Measurements from ENCODE around the gene PCID2. TPM values are rescaled to one million over a fixed set of nuclear protein-coding genes. Genes with fewer than 3 reads are reported as not detected.

PCID2 gene
- total RNA-seq, 1 donor, result 48.5 TPM

DNA sequence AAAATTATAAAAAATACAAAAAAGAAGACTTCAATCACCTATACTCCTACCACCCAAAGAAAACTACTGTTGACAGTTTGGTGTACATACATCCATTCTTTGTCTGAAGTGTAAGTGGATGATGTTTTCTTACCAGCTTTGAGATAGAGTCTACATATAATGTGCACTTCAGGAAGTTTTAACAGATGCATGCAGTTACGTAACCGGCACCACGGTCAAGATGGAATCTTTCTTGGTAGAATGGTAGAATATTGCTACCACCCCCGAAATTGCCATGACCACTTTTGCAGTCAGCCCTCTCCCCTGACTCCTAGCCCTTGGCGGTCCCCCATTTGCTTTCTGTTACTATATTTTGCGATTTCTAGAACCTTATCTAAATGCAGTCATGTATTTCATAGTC lies 2.4 kb upstream of the PCID2 start:
- H3K27ac ChIP-seq (ENCODE audit: low read depth, low read length), result peak overlapping the region; percentile 67
- peaks cover 90% of the 10 kb centered on the region for H3K79me2 ChIP-seq (ENCODE audit: insufficient read depth, low read length)
- H3K9me3 ChIP-seq (ENCODE audit: low read depth, low read length), result no peaks in the 10 kb centered on the region
- H3K36me3 ChIP-seq (ENCODE audit: insufficient read depth, low read length), result peaks cover 5% of the 10 kb centered on the region
- no peak overlapping the region for H2AFZ ChIP-seq (ENCODE audit: low read length)
- peaks cover 28% of the 10 kb centered on the region for H3K4me1 ChIP-seq (ENCODE audit: insufficient read depth, low read length)
- DNase-seq (ENCODE audit: insufficient read length, low spot score, missing footprints), result no peak
- peak overlapping the region; percentile 94 for H3K4me2 ChIP-seq (ENCODE audit: insufficient read depth, low read length)
- H3K4me3 ChIP-seq (ENCODE audit: insufficient read depth, low read length), result peak overlapping the region; percentile 94
- H3K27me3 ChIP-seq (ENCODE audit: insufficient read depth, low read length), result no peaks in the 10 kb centered on the region
- peaks cover 50% of the 10 kb centered on the region for H4K20me1 ChIP-seq (ENCODE audit: insufficient read depth, low read length)
- TF ChIP-seq, protein P1, sequence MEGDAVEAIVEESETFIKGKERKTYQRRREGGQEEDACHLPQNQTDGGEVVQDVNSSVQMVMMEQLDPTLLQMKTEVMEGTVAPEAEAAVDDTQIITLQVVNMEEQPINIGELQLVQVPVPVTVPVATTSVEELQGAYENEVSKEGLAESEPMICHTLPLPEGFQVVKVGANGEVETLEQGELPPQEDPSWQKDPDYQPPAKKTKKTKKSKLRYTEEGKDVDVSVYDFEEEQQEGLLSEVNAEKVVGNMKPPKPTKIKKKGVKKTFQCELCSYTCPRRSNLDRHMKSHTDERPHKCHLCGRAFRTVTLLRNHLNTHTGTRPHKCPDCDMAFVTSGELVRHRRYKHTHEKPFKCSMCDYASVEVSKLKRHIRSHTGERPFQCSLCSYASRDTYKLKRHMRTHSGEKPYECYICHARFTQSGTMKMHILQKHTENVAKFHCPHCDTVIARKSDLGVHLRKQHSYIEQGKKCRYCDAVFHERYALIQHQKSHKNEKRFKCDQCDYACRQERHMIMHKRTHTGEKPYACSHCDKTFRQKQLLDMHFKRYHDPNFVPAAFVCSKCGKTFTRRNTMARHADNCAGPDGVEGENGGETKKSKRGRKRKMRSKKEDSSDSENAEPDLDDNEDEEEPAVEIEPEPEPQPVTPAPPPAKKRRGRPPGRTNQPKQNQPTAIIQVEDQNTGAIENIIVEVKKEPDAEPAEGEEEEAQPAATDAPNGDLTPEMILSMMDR (IDR thresholded peaks at IDR 0.05; ENCODE audit: extremely low read depth, low read depth, low read length), result no peak

DNA sequence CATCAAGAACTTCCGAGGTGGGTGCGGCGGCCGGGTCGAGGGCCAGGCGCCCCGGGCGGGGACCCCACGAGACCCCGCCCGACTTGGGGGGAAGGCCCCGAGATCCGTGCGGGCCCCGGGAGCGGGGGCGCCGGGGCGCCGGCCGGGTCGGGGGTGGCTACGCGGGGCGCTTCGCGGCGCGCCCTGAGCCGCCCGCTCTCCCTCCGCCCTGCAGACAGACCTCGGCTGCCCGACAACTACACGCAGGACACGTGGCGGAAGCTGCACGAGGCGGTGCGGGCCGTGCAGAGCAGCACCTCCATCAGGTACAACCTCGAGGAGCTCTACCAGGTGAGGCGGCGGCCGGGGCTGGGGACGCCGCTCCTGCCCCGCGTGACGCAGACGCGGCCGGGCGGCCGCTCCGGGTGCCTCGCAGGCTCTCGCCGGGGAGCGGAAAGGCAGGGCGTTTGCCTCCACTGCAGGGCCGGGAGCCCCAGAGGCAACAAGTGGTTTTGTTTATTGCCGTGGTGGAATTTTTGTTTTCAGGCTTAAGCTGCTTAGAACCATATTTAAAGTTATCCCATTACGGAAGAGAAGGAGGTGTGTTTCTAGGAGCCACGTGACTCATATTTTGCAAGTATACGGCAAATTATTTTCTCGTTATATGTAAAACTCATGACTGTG lies 1.4 kb upstream of the PCID2 start:
- peaks cover 40% of the 10 kb centered on the region for H4K20me1 ChIP-seq (ENCODE audit: insufficient read depth, low read length)
- peak overlapping the region; percentile 94 for H3K4me3 ChIP-seq (ENCODE audit: insufficient read depth, low read length)
- DNase-seq (ENCODE audit: insufficient read length, low spot score, missing footprints), result peak; percentile 88
- TF ChIP-seq, protein P1 (IDR thresholded peaks at IDR 0.05; ENCODE audit: extremely low read depth, low read depth, low read length), result no peak
- H3K9me3 ChIP-seq (ENCODE audit: low read depth, low read length), result no peaks in the 10 kb centered on the region
- H3K4me1 ChIP-seq (ENCODE audit: insufficient read depth, low read length), result peaks cover 33% of the 10 kb centered on the region
- peaks cover 90% of the 10 kb centered on the region for H3K79me2 ChIP-seq (ENCODE audit: insufficient read depth, low read length)
- H3K27ac ChIP-seq (ENCODE audit: low read depth, low read length), result peak overlapping the region; percentile 67
- no peaks in the 10 kb centered on the region for H3K27me3 ChIP-seq (ENCODE audit: insufficient read depth, low read length)
- peaks cover 5% of the 10 kb centered on the region for H3K36me3 ChIP-seq (ENCODE audit: insufficient read depth, low read length)
- H2AFZ ChIP-seq (ENCODE audit: low read length), result peak overlapping the region; percentile 75
- H3K4me2 ChIP-seq (ENCODE audit: insufficient read depth, low read length), result peak overlapping the region; percentile 94

GRCh38 chr13:113209336-113209758 lies 878 bp upstream of the PCID2 start, which contains the start of gene CUL4A:
CUL4A (plus strand) TSS chr13:113209613; CDS start chr13:113209628, 15 bp downstream.
- DNase-seq (ENCODE audit: insufficient read length, low spot score, missing footprints), result peak; percentile 97
- Histone ChIP-seq H3K27me3 (ENCODE audit: insufficient read depth, low read length) (no peaks in the 10 kb centered on the region), H3K27ac (ENCODE audit: low read depth, low read length) (peak within 1 kb of the TSS; percentile 91), H3K4me2 (ENCODE audit: insufficient read depth, low read length) (peak within 1 kb of the TSS; percentile 99), H3K36me3 (ENCODE audit: insufficient read depth, low read length) (peaks cover 5% of the 10 kb centered on the region), H3K4me1 (ENCODE audit: insufficient read depth, low read length) (peaks cover 33% of the 10 kb centered on the region), H3K9me3 (ENCODE audit: low read depth, low read length) (no peaks in the 10 kb centered on the region), H2AFZ (ENCODE audit: low read length) (peak within 1 kb of the TSS; percentile 89), H3K79me2 (ENCODE audit: insufficient read depth, low read length) (peaks cover 90% of the 10 kb centered on the region), H4K20me1 (ENCODE audit: insufficient read depth, low read length) (peaks cover 39% of the 10 kb centered on the region), H3K4me3 (ENCODE audit: insufficient read depth, low read length) (peak within 1 kb of the TSS; percentile 94)
- TF ChIP-seq, protein P1 (IDR thresholded peaks at IDR 0.05; ENCODE audit: extremely low read depth, low read depth, low read length), result no peak

DNA sequence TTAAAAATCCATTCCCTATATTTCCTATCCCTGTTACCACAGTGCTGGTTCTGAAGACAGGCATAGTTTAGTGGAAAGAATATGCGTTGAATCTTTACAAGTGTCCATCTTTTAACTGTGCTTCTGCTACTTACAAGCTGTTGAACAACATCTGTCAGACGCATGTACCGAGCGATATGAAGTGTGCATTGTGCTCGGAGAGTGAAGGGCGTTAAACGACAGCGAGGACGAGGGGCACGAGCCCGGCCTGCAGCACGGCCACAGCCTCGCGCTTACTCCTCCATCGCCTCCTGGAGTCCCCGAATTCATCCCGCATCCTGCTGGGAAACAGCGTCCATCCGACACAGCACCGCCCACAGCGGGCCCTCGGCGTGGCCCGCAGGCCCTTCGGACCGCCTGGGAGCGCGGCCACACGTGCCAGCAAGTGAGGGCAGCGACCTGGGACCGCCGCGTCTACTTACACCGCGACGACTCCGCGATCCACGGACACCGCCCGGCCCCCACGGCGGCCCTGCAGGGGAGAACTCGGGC lies 514 bp downstream of the PCID2 start:
- H3K4me3 ChIP-seq (ENCODE audit: insufficient read depth, low read length), result peak overlapping the region; percentile 94
- TF ChIP-seq, protein P1 (IDR thresholded peaks at IDR 0.05; ENCODE audit: extremely low read depth, low read depth, low read length), result no peak
- H3K4me1 ChIP-seq (ENCODE audit: insufficient read depth, low read length), result peaks cover 36% of the 10 kb centered on the region
- H2AFZ ChIP-seq (ENCODE audit: low read length), result peak overlapping the region; percentile 89
- peak; percentile 85 for DNase-seq (ENCODE audit: insufficient read length, low spot score, missing footprints)
- peak overlapping the region; percentile 91 for H3K27ac ChIP-seq (ENCODE audit: low read depth, low read length)
- H3K4me2 ChIP-seq (ENCODE audit: insufficient read depth, low read length), result peak overlapping the region; percentile 99
- H3K36me3 ChIP-seq (ENCODE audit: insufficient read depth, low read length), result peaks cover 5% of the 10 kb centered on the region
- H3K27me3 ChIP-seq (ENCODE audit: insufficient read depth, low read length), result no peaks in the 10 kb centered on the region
- H4K20me1 ChIP-seq (ENCODE audit: insufficient read depth, low read length), result peaks cover 40% of the 10 kb centered on the region
- H3K79me2 ChIP-seq (ENCODE audit: insufficient read depth, low read length), result peaks cover 90% of the 10 kb centered on the region
- no peaks in the 10 kb centered on the region for H3K9me3 ChIP-seq (ENCODE audit: low read depth, low read length)
